Calu3 (cell line): Measurements from ENCODE around the gene JPH2. TPM values are rescaled to one million over a fixed set of nuclear protein-coding genes. Genes with fewer than 3 reads are reported as not detected.

Source experiments
- BruUV-seq: library from RNA; stranded (reverse); fragments of 400-500 nt; replicated peaks from 2 replicates; lab custom pipeline; 2021; lab: Mats Ljungman, UMichigan
- CTCF ChIA-PET: fragments of 300-600 bp; sonication (Branson Sonifier 250); formaldehyde crosslinking; loops from one replicate; lab custom pipeline; 2022; ENCODE audit warnings: antibody characterized with exemption; lab: Charles Lee
- DNase-seq: peaks from one replicate; pipeline ENCODE4 v3.0.0; 2022
- H3K27ac Mint-ChIP-seq: one replicate; pipeline ENCODE4 v1.8.0; 2022; ENCODE audit warnings: mixed read lengths; ENCODE audit not compliant: unreplicated experiment
- H3K27me3 Mint-ChIP-seq: one replicate; pipeline ENCODE4 v1.8.0; 2022; ENCODE audit warnings: mixed read lengths; ENCODE audit not compliant: unreplicated experiment
- H3K36me3 Mint-ChIP-seq: one replicate; pipeline ENCODE4 v1.8.0; 2022; ENCODE audit warnings: mild to moderate bottlenecking, moderate library complexity, mixed read lengths; ENCODE audit not compliant: insufficient read depth, unreplicated experiment
- H3K4me1 Mint-ChIP-seq: one replicate; pipeline ENCODE4 v1.8.0; 2022; ENCODE audit warnings: mild to moderate bottlenecking, low read depth, mixed read lengths; ENCODE audit not compliant: unreplicated experiment
- H3K4me3 Mint-ChIP-seq: one replicate; pipeline ENCODE4 v1.8.0; 2022; ENCODE audit warnings: mild to moderate bottlenecking, low read depth, moderate library complexity, mixed read lengths; ENCODE audit not compliant: unreplicated experiment
- H3K9me3 Mint-ChIP-seq: one replicate; pipeline ENCODE4 v1.8.0; 2022; ENCODE audit warnings: low read depth, mixed read lengths; ENCODE audit not compliant: unreplicated experiment
- CTCF ChIP-seq: fragments of 200-600 bp; IDR thresholded peaks from one replicate; pipeline ENCODE4 v1.8.0; 2022; ENCODE audit warnings: antibody characterized with exemption; ENCODE audit not compliant: unreplicated experiment
- intact Hi-C: fragments of 100-400 bp; cut with micrococcal nuclease; formaldehyde crosslinking; loops from one replicate; pipeline ENCODE4 v1.10.0; 2022; ENCODE audit not compliant: unreplicated experiment
- total RNA-seq: library from RNA; stranded (reverse); gene quantifications from 2 replicates; pipeline ENCODE4 v1.2.3, GENCODE V29; 2022

The JPH2 gene
- total RNA-seq, 1 experiment from 2014 or later, result 0.50 TPM

- intact Hi-C loops, result no loop called here
- CTCF ChIA-PET, result no interaction called here
- peaks cover 100% of the 10 kb centered on the region for H3K27me3 Mint-ChIP-seq
- H3K36me3 Mint-ChIP-seq, result no peaks in the 10 kb centered on the region
- H3K4me3 Mint-ChIP-seq, result no peak overlapping the region
- no peak for TF ChIP-seq CTCF
- no peaks in the 10 kb centered on the region for H3K9me3 Mint-ChIP-seq
- BruUV-seq, result no TSS peak
- H3K4me1 Mint-ChIP-seq, result no peaks in the 10 kb centered on the region
- no peak for DNase-seq
- H3K27ac Mint-ChIP-seq, result no peak overlapping the region
These were observed 115.9 kb downstream of the JPH2 start for GRCh38 chr20:44071057-44071456.

GRCh38 chr20:44070139-44070900, 116.7 kb downstream of the JPH2 start:
- Mint-ChIP-seq H3K27me3 (peaks cover 100% of the 10 kb centered on the region), H3K4me3 (no peak overlapping the region), H3K9me3 (no peaks in the 10 kb centered on the region), H3K4me1 (no peaks in the 10 kb centered on the region), H3K27ac (no peak overlapping the region), H3K36me3 (no peaks in the 10 kb centered on the region)
- CTCF ChIA-PET, result no interaction called here
- BruUV-seq, result no TSS peak
- intact Hi-C loops, result no loop called here
- DNase-seq, result no peak
- TF ChIP-seq CTCF, result no peak

- CTCF ChIA-PET, result no interaction called here
- no TSS peak for BruUV-seq
- H3K9me3 Mint-ChIP-seq, result no peaks in the 10 kb centered on the region
These were observed 117.6 kb downstream of the JPH2 start for GRCh38 chr20:44069203-44070011.

More at GRCh38 chr20:44069203-44070011, 117.6 kb downstream of the JPH2 start:
- DNase-seq, result no peak
- intact Hi-C loops, result no loop called here
- Mint-ChIP-seq H3K27ac (no peak overlapping the region), H3K4me1 (no peaks in the 10 kb centered on the region), H3K4me3 (no peak overlapping the region), H3K36me3 (no peaks in the 10 kb centered on the region), H3K27me3 (peaks cover 100% of the 10 kb centered on the region)
- TF ChIP-seq CTCF, result no peak
